SK-N-SH (cell line): Measurements from ENCODE around the gene MLX. TPM values are rescaled to one million over a fixed set of nuclear protein-coding genes. Genes with fewer than 3 reads are reported as not detected.

Source experiments
- CTCF ChIA-PET: fragments of 300-600, 350-600 bp; formaldehyde crosslinking; extraction: SDS; loops from one replicate; lab custom pipeline; 2021; lab: Yijun Ruan, JAX
- POLR2A ChIA-PET: fragments of 350-600 bp; sonication (Branson Sonifier 250); formaldehyde crosslinking; extraction: SDS; loops from one replicate; lab custom pipeline; 2020; ENCODE audit warnings: antibody characterized with exemption, inconsistent platforms; lab: Yijun Ruan, JAX
- DNase-seq: peaks from one replicate; pipeline ENCODE4 v3.0.0; 2012
- H2AFZ ChIP-seq: fragments of 200-600 bp; sonication (generic); 2 replicates; pipeline ENCODE4 v1.8.1; 2016; ENCODE audit warnings: antibody characterized with exemption, mild to moderate bottlenecking, low read depth
- H3F3A ChIP-seq: fragments of 200-600 bp; sonication (generic); replicated peaks from 2 replicates; pipeline ENCODE3; 2016; ENCODE audit warnings: antibody characterized with exemption, mild to moderate bottlenecking; ENCODE audit not compliant: insufficient read depth
- H3K27ac ChIP-seq, 2 experiments: fragments of 200-500 bp in 1 of 2; fragments of 200-600 bp in 1 of 2; sonication (Bioruptor generic) in 1 of 2; sonication (generic), shearing (Covaris generic) in 1 of 2; 2 replicates each; pipeline versions ENCODE4 v1.5.1 to v1.6.1; 2014 to 2016; ENCODE audit warnings: low read depth in 2 of 2, inconsistent platforms in 1 of 2, low read length in 1 of 2, mild to moderate bottlenecking in 1 of 2, mixed read lengths in 1 of 2
- H3K27me3 ChIP-seq: fragments of 200-600 bp; sonication (generic), shearing (Covaris generic); 2 replicates; pipeline ENCODE4 v1.6.1; 2016; ENCODE audit warnings: mixed run types; ENCODE audit not compliant: insufficient read depth
- H3K36me3 ChIP-seq, 2 experiments: fragments of 200-500 bp in 1 of 2; fragments of 200-600 bp in 1 of 2; sonication (Bioruptor generic) in 1 of 2; sonication (generic) in 1 of 2; replicated peaks in 1 of 2; 2 replicates each; pipeline versions ENCODE3 to v1.5.1; 2014 to 2016; ENCODE audit warnings: low read length in 1 of 2, mild to moderate bottlenecking in 1 of 2; ENCODE audit not compliant: insufficient read depth in 2 of 2, control insufficient read depth in 1 of 2
- H3K4me1 ChIP-seq, 2 experiments: fragments of 200-500 bp in 1 of 2; fragments of 200-600 bp in 1 of 2; sonication (Bioruptor generic) in 1 of 2; sonication (generic), shearing (Covaris generic) in 1 of 2; 2 replicates each; pipeline versions ENCODE4 v1.5.1 to v1.6.1; 2014 to 2016; ENCODE audit warnings: low read depth in 1 of 2, low read length in 1 of 2, mixed run types in 1 of 2; ENCODE audit not compliant: insufficient read depth in 2 of 2, control insufficient read depth in 1 of 2
- H3K4me2 ChIP-seq: fragments of 200-600 bp; sonication (generic), shearing (Covaris generic); 2 replicates; pipeline ENCODE4 v1.6.1; 2017; ENCODE audit warnings: mixed run types
- H3K4me3 ChIP-seq, 2 experiments: fragments of 200-500 bp in 1 of 2; fragments of 200-600 bp in 1 of 2; sonication (Bioruptor generic) in 1 of 2; sonication (generic), shearing (Covaris generic) in 1 of 2; 2 replicates each; pipeline versions ENCODE4 v1.5.1 to v1.8.1; 2014 to 2016; ENCODE audit warnings: low read depth in 2 of 2, inconsistent platforms in 1 of 2, low read length in 1 of 2, mild to moderate bottlenecking in 1 of 2, mixed read lengths in 1 of 2, moderate library complexity in 1 of 2
- H3K79me2 ChIP-seq: fragments of 200-600 bp; sonication (generic); 2 replicates; pipeline ENCODE4 v1.8.1; 2017; ENCODE audit warnings: mild to moderate bottlenecking; ENCODE audit not compliant: insufficient read depth
- H3K9ac ChIP-seq: fragments of 200-600 bp; sonication (generic); 2 replicates; pipeline ENCODE4 v1.6.1; 2017; ENCODE audit warnings: mixed run types
- H3K9me2 ChIP-seq: fragments of 200-600 bp; sonication (generic); 2 replicates; pipeline ENCODE4 v1.6.1; 2017; ENCODE audit warnings: mixed run types
- H3K9me3 ChIP-seq: fragments of 200-600 bp; sonication (generic); 2 replicates; pipeline ENCODE4 v1.6.1; 2017; ENCODE audit warnings: mixed run types, mild to moderate bottlenecking, moderate library complexity
- H4K20me1 ChIP-seq: fragments of 200-600 bp; sonication (generic); 2 replicates; pipeline ENCODE4 v1.6.1; 2017; ENCODE audit warnings: mild to moderate bottlenecking, mixed run types; ENCODE audit not compliant: insufficient read depth
- CHD2 ChIP-seq: fragments of 150-350 bp; IDR thresholded peaks from 2 replicates; pipeline ENCODE4 v1.6.1; 2018; ENCODE audit warnings: low read length; ENCODE audit not compliant: partially characterized antibody
- CTCF ChIP-seq: fragments of 200-600 bp; sonication (generic); IDR thresholded peaks from 2 replicates; pipeline ENCODE4 v1.6.1; 2017; ENCODE audit warnings: antibody characterized with exemption, mild to moderate bottlenecking, moderate library complexity
- FOSL2 ChIP-seq: IDR thresholded peaks from 2 replicates; pipeline ENCODE4 v1.4.0; 2012; ENCODE audit warnings: low read depth, mild to moderate bottlenecking, moderate library complexity, borderline replicate concordance
- JUND ChIP-seq: IDR thresholded peaks from 2 replicates; pipeline ENCODE4 v1.4.0; 2012
- MEF2A ChIP-seq: IDR thresholded peaks from 2 replicates; pipeline ENCODE4 v1.4.0; 2012; ENCODE audit warnings: low read depth, borderline replicate concordance
- NRF1 ChIP-seq: IDR thresholded peaks from 2 replicates; pipeline ENCODE4 v1.6.1; 2012; ENCODE audit warnings: low read depth, mild to moderate bottlenecking, low read length
- RCOR1 ChIP-seq: fragments of 150-350 bp; IDR thresholded peaks from 2 replicates; pipeline ENCODE4 v1.6.1; 2017; ENCODE audit warnings: antibody characterized with exemption, low read length
- REST ChIP-seq: IDR thresholded peaks from 2 replicates; pipeline ENCODE4 v1.6.1; 2012; ENCODE audit warnings: mild to moderate bottlenecking, low read depth, low read length, moderate library complexity
- SIN3A ChIP-seq: IDR thresholded peaks from 2 replicates; pipeline ENCODE4 v1.6.1; 2012; ENCODE audit warnings: low read depth, mild to moderate bottlenecking, low read length, moderate library complexity, borderline replicate concordance
- TAF1 ChIP-seq: IDR thresholded peaks from 2 replicates; pipeline ENCODE4 v1.6.1; 2012; ENCODE audit warnings: low read depth, mild to moderate bottlenecking, low read length, moderate library complexity, borderline replicate concordance
- TCF12 ChIP-seq: IDR thresholded peaks from 2 replicates; pipeline ENCODE4 v1.4.0; 2012
- WGBS: methylation state at CpG from one replicate; pipeline ENCODE4 v1.1.6; 2017; ENCODE audit warnings: low lambda C conversion rate; 5-methylcytosine and 5-hydroxymethylcytosine counted together
- polyA plus RNA-seq, 3 experiments: library from polyadenylated mRNA; depleted of rRNA; stranded (reverse); fragments of >200 nt; gene quantifications; 2 replicates each; pipeline ENCODE4 v1.2.3, GENCODE V29; 2012
- TF ChIP-seq, protein P1 (sequence below): IDR thresholded peaks from 2 replicates; pipeline ENCODE4 v1.4.0; 2012; ENCODE audit warnings: low read depth
- TF ChIP-seq, protein P2 (sequence below): IDR thresholded peaks from 2 replicates; pipeline ENCODE4 v1.4.0; 2012; ENCODE audit warnings: low read depth, borderline replicate concordance

The MLX gene
- polyA plus RNA-seq, 1 of the 3 experiments (the other 2 are of a cell fraction): 44.5 TPM

DNA sequence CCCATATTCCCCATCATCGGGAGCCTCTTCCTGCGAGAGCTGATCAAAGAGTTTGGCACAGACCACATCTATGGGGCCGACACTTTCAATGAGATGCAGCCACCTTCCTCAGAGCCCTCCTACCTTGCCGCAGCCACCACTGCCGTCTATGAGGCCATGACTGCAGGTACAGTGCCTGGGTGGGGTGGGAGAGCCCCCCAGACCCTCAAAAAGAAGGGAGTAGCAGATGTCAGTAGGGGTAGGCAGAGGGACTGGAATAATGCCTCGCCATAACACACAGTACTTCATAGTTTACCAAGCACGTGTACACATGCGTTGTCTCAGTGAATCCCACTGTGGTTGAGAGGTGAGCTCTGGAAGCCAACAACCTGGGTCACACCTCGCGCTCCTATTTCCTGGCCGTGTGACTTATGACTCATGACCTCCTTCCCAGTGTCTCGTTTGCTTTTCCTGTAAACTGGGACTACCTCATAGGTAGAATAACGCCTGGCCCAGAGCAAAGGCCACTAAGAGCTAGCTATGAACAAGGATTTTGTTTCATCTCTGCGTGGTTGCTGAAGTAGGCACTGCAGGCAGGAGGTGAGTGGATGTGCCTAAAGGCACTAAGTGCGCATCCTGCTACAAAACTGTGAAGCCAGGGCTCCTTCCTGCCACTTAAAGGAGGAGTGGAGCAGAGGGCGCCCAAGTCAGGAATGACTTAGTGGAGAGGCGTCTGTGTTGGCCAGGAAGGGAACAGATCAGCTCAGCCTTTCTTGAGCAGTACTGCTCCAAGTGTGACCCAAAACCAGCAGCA lies 25.7 kb upstream of the MLX start:
- Histone ChIP-seq H3K79me2 (peaks cover 22% of the 10 kb centered on the region), H3K4me1 (peaks cover 4 to 10% of the 10 kb centered on the region in 2 experiments; a peak in 2 of 4 replicates), H2AFZ (no peak overlapping the region), H3K27me3 (no peaks in the 10 kb centered on the region), H3K27ac (no peak overlapping the region), H3K9me3 (no peaks in the 10 kb centered on the region), H3K36me3 (peaks cover 12 to 16% of the 10 kb centered on the region in 2 experiments), H3K9ac (no peak overlapping the region), H3K4me2 (no peak overlapping the region), H3K9me2 (no peaks in the 10 kb centered on the region), H4K20me1 (0 out of 2 replicates have a peak, but pooled peaks cover 4% of the 10 kb centered on the region), H3F3A (peaks cover 9% of the 10 kb centered on the region), H3K4me3 (no peak overlapping the region)
- no peak for TF ChIP-seq NRF1
- WGBS: 82% methylated on average over 17 of the region's 17 CpGs
- DNase-seq: no peak
- ChIA-PET POLR2A (interaction anchor here (0.7 to 1.4 kb wide), 2 partner anchors 22 to 167 kb away, joined by 3 read pairs; no protein-coding TSS in a partner anchor), CTCF (interaction anchor here (0.6 to 1.4 kb wide), 4 partner anchors 9 to 14 kb away, joined by 3 to 5 read pairs (median 4); no protein-coding TSS in a partner anchor)

- CTCF ChIA-PET: interaction anchor here (1.7 to 1.9 kb wide), 2 partner anchors 11 to 35 kb away, joined by 5 to 8 read pairs; no protein-coding TSS in a partner anchor
- TF ChIP-seq REST (no peak), MEF2A (no peak), RCOR1 (no peak), FOSL2 (no peak), TAF1 (no peak), CTCF (no peak), SIN3A (no peak), TCF12 (no peak), JUND (no peak), CHD2 (no peak), NRF1 (no peak)
- TF ChIP-seq, protein P1, sequence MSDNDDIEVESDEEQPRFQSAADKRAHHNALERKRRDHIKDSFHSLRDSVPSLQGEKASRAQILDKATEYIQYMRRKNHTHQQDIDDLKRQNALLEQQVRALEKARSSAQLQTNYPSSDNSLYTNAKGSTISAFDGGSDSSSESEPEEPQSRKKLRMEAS: no peak
- TF ChIP-seq, protein P2, sequence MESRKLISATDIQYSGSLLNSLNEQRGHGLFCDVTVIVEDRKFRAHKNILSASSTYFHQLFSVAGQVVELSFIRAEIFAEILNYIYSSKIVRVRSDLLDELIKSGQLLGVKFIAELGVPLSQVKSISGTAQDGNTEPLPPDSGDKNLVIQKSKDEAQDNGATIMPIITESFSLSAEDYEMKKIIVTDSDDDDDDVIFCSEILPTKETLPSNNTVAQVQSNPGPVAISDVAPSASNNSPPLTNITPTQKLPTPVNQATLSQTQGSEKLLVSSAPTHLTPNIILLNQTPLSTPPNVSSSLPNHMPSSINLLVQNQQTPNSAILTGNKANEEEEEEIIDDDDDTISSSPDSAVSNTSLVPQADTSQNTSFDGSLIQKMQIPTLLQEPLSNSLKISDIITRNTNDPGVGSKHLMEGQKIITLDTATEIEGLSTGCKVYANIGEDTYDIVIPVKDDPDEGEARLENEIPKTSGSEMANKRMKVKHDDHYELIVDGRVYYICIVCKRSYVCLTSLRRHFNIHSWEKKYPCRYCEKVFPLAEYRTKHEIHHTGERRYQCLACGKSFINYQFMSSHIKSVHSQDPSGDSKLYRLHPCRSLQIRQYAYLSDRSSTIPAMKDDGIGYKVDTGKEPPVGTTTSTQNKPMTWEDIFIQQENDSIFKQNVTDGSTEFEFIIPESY: no peak
Measured at GRCh38 chr17:42543190-42544079, 23.5 kb upstream of the MLX start.

More at GRCh38 chr17:42543190-42544079, 23.5 kb upstream of the MLX start:
- POLR2A ChIA-PET: interaction anchor here (2.9 kb wide), 1 partner anchor 10 kb away, joined by 9 read pairs; no protein-coding TSS in a partner anchor
- Histone ChIP-seq H3K79me2 (0 out of 2 replicates have a peak, but pooled peaks cover 2% of the 10 kb centered on the region), H3F3A (peaks cover 9% of the 10 kb centered on the region), H4K20me1 (no peaks in the 10 kb centered on the region), H3K4me2 (no peak overlapping the region), H3K36me3 (peaks cover 9 to 25% of the 10 kb centered on the region in 2 experiments), H3K27ac (no peak overlapping the region), H2AFZ (no peak overlapping the region), H3K9me2 (no peaks in the 10 kb centered on the region), H3K9me3 (no peaks in the 10 kb centered on the region), H3K4me1 (no peaks in the 10 kb centered on the region), H3K9ac (no peak overlapping the region), H3K27me3 (no peaks in the 10 kb centered on the region), H3K4me3 (no peak overlapping the region)
- 98% methylated on average over 11 of the region's 39 CpGs for WGBS
- DNase-seq: no peak
